H1 (cell line): ENCODE measurements around the gene BASP1. TPM values are rescaled to one million over a fixed set of nuclear protein-coding genes. Genes with fewer than 3 reads are reported as not detected.

Experiments
- CTCF ChIA-PET: fragments of 300-600 bp; sonication (Branson Sonifier 250); formaldehyde crosslinking; loops from one replicate; lab custom pipeline; 2021; ENCODE audit not compliant: partially characterized antibody; lab: Charles Lee
- POLR2A ChIA-PET: fragments of 300-600 bp; sonication (Branson Sonifier 250); formaldehyde crosslinking; loops from one replicate; lab custom pipeline; 2021; ENCODE audit warnings: inconsistent platforms; ENCODE audit not compliant: partially characterized antibody; lab: Charles Lee
- DNase-seq, 2 experiments: peaks; one replicate each; pipeline versions ENCODE4 v3.0.0 to v3.0.0-alpha.2; 2010 to 2022; ENCODE audit warnings: low spot score in 2 of 2, low read depth in 1 of 2, mixed read lengths in 1 of 2
- FAIRE-seq: peaks from 2 replicates; lab custom pipeline; 2011; peaks lifted over from hg19 to GRCh38; lab: Jason Lieb, UNC
- H2AFZ ChIP-seq: 2 replicates; pipeline ENCODE4 v1.8.1; 2012; ENCODE audit warnings: low read length, inconsistent platforms
- H2AK5ac ChIP-seq: 2 replicates; pipeline ENCODE4 v1.6.1; 2013; ENCODE audit warnings: low read depth, low read length
- H2BK120ac ChIP-seq: replicated peaks from 2 replicates; pipeline ENCODE3; 2013; ENCODE audit warnings: low read depth, low read length, inconsistent platforms
- H2BK12ac ChIP-seq: 2 replicates; pipeline ENCODE4 v1.6.1; 2013; ENCODE audit warnings: low read depth, low read length
- H2BK15ac ChIP-seq: 2 replicates; pipeline ENCODE4 v1.6.1; 2013; ENCODE audit warnings: low read length
- H2BK20ac ChIP-seq: 2 replicates; pipeline ENCODE4 v1.6.1; 2013; ENCODE audit warnings: low read length
- H2BK5ac ChIP-seq: 2 replicates; pipeline ENCODE4 v1.6.1; 2013; ENCODE audit warnings: low read depth, low read length
- H3K14ac ChIP-seq: 2 replicates; pipeline ENCODE4 v1.6.1; 2013; ENCODE audit warnings: inconsistent platforms; ENCODE audit not compliant: insufficient read length
- H3K18ac ChIP-seq: 2 replicates; pipeline ENCODE4 v1.6.1; 2013; ENCODE audit warnings: low read length; ENCODE audit errors: extremely low read depth
- H3K23ac ChIP-seq: 2 replicates; pipeline ENCODE4 v1.6.1; 2013; ENCODE audit warnings: inconsistent platforms; ENCODE audit not compliant: insufficient read length
- H3K23me2 ChIP-seq: 2 replicates; pipeline ENCODE4 v1.6.1; 2013; ENCODE audit warnings: low read depth, low read length
- H3K27ac ChIP-seq: 2 replicates; pipeline ENCODE4 v1.6.1; 2011; ENCODE audit warnings: low read depth, low read length, inconsistent platforms
- H3K27me3 ChIP-seq, 4 experiments: replicated peaks in 1 of 4; 1 replicate in 1 of 4; 2 replicates in 3 of 4; pipeline versions ENCODE4 v1.6.1 to v1.8.1; 2011 to 2013; ENCODE audit warnings: low read length in 3 of 4, mild to moderate bottlenecking in 3 of 4, inconsistent platforms in 2 of 4, mixed read lengths in 2 of 4, moderate library complexity in 1 of 4; ENCODE audit not compliant: control insufficient read depth in 3 of 4, insufficient read depth in 3 of 4; ENCODE audit errors: extremely low read depth in 1 of 4
- H3K36me3 ChIP-seq, 4 experiments: 2 replicates each; pipeline versions ENCODE4 v1.6.1 to v1.8.1; 2011 to 2013; ENCODE audit warnings: mild to moderate bottlenecking in 4 of 4, low read length in 3 of 4, moderate library complexity in 2 of 4, control low read depth in 1 of 4, inconsistent platforms in 1 of 4; ENCODE audit not compliant: insufficient read depth in 4 of 4, control insufficient read depth in 2 of 4
- H3K4ac ChIP-seq: replicated peaks from 2 replicates; pipeline ENCODE3; 2013; ENCODE audit warnings: low read length, low read depth, mixed read lengths, inconsistent platforms; ENCODE audit not compliant: insufficient read length
- H3K4me1 ChIP-seq, 4 experiments: replicated peaks in 1 of 4; 1 replicate in 1 of 4; 2 replicates in 3 of 4; pipeline versions ENCODE4 v1.6.1 to v1.8.1; 2011 to 2013; ENCODE audit warnings: low read length in 3 of 4, inconsistent platforms in 2 of 4, mixed read lengths in 1 of 4; ENCODE audit not compliant: insufficient read depth in 4 of 4, control insufficient read depth in 3 of 4
- H3K4me2 ChIP-seq, 2 experiments: 2 replicates each; pipeline versions ENCODE4 v1.6.1 to v1.8.1; 2011 to 2013; ENCODE audit warnings: low read depth in 2 of 2, low read length in 2 of 2, control low read depth in 1 of 2, inconsistent platforms in 1 of 2, mild to moderate bottlenecking in 1 of 2; ENCODE audit not compliant: insufficient read depth in 1 of 2
- H3K4me3 ChIP-seq, 4 experiments: fragments of 200-600, 300-600 bp in 1 of 4; sonication (generic), shearing (Covaris generic), sonication (Bioruptor Twin) in 1 of 4; 2 replicates each; pipeline versions ENCODE4 v1.5.1 to v1.8.1; 2011 to 2016; ENCODE audit warnings: low read length in 4 of 4, low read depth in 3 of 4, control low read depth in 2 of 4, inconsistent platforms in 2 of 4, mild to moderate bottlenecking in 2 of 4, mixed read lengths in 1 of 4, moderate library complexity in 1 of 4; ENCODE audit not compliant: insufficient read depth in 2 of 4; ENCODE audit errors: extremely low read depth in 1 of 4
- H3K56ac ChIP-seq: replicated peaks from 2 replicates; pipeline ENCODE3; 2013; ENCODE audit warnings: low read depth, mild to moderate bottlenecking, mixed read lengths, low read length, inconsistent platforms; ENCODE audit not compliant: insufficient read length
- H3K79me1 ChIP-seq: 2 replicates; pipeline ENCODE4 v1.6.1; 2013; ENCODE audit warnings: low read depth, low read length, control low read depth
- H3K79me2 ChIP-seq, 2 experiments: 2 replicates each; pipeline versions ENCODE4 v1.6.1 to v1.8.1; 2012 to 2013; ENCODE audit warnings: low read length in 2 of 2, mild to moderate bottlenecking in 2 of 2, inconsistent platforms in 1 of 2; ENCODE audit not compliant: insufficient read depth in 2 of 2, control insufficient read depth in 1 of 2
- H3K9ac ChIP-seq, 4 experiments: replicated peaks in 1 of 4; 1 replicate in 1 of 4; 2 replicates in 3 of 4; pipeline versions ENCODE4 v1.6.1 to v1.8.1; 2011 to 2013; ENCODE audit warnings: low read depth in 3 of 4, low read length in 3 of 4, control low read depth in 2 of 4, mild to moderate bottlenecking in 2 of 4, moderate library complexity in 2 of 4, inconsistent platforms in 1 of 4; ENCODE audit errors: extremely low read depth in 1 of 4
- H3K9me3 ChIP-seq, 2 experiments: 2 replicates each; pipeline versions ENCODE4 v1.6.1 to v1.8.1; 2012 to 2013; ENCODE audit warnings: mild to moderate bottlenecking in 2 of 2, moderate library complexity in 2 of 2, control low read depth in 1 of 2, inconsistent platforms in 1 of 2, low read depth in 1 of 2, low read length in 1 of 2, mixed read lengths in 1 of 2; ENCODE audit not compliant: insufficient read depth in 2 of 2
- H4K20me1 ChIP-seq, 2 experiments: replicated peaks in 1 of 2; 2 replicates each; pipeline versions ENCODE3 to v1.8.1; 2011 to 2013; ENCODE audit warnings: inconsistent platforms in 2 of 2, low read length in 2 of 2, mild to moderate bottlenecking in 1 of 2; ENCODE audit not compliant: insufficient read depth in 2 of 2, control insufficient read depth in 1 of 2
- H4K5ac ChIP-seq: 2 replicates; pipeline ENCODE4 v1.6.1; 2013; ENCODE audit warnings: low read length, low read depth, mixed read lengths, inconsistent platforms; ENCODE audit not compliant: insufficient read length
- H4K8ac ChIP-seq: 2 replicates; pipeline ENCODE4 v1.8.0; 2013; ENCODE audit warnings: mild to moderate bottlenecking, moderate library complexity, low read length, inconsistent platforms; ENCODE audit not compliant: insufficient read depth; ENCODE audit errors: extremely low read depth
- H4K91ac ChIP-seq: replicated peaks from 2 replicates; pipeline ENCODE3; 2013; ENCODE audit warnings: low read length, mixed read lengths, inconsistent platforms; ENCODE audit not compliant: insufficient read length
- EP300 ChIP-seq, 2 experiments: IDR thresholded peaks; 1 replicate in 1 of 2; 2 replicates in 1 of 2; pipeline ENCODE4 v1.6.1; 2011 to 2012; ENCODE audit warnings: low read depth in 2 of 2, low read length in 2 of 2, mild to moderate bottlenecking in 2 of 2, borderline replicate concordance in 1 of 2, inconsistent platforms in 1 of 2, moderate library complexity in 1 of 2
- MAFK ChIP-seq: IDR thresholded peaks from 2 replicates; pipeline ENCODE4 v1.6.1; 2012; ENCODE audit warnings: low read depth, mild to moderate bottlenecking, improper control_type of control experiment, low read length
- WGBS, 2 experiments: shearing (Covaris generic) in 1 of 2; methylation state at CpG; one replicate each; pipeline versions ENCODE4 v1.1.6 to v1.1.7; 2013 to 2015; ENCODE audit warnings: low lambda C conversion rate in 2 of 2, mixed read lengths in 2 of 2, inconsistent platforms in 1 of 2, low coverage in 1 of 2, missing lambda C conversion rate in 1 of 2; ENCODE audit not compliant: insufficient replicate concordance in 2 of 2, insufficient coverage in 1 of 2, insufficient read length in 1 of 2; ENCODE audit errors: extremely low coverage in 1 of 2, missing lambda C conversion rate in 1 of 2; 5-methylcytosine and 5-hydroxymethylcytosine counted together
- polyA plus RNA-seq, 7 experiments: library from polyadenylated mRNA; depleted of rRNA in 3 of 7; stranded (reverse) in 5 of 7; unstranded in 2 of 7; fragments of >200 nt in 5 of 7; fragments of 200-250 nt in 2 of 7; gene quantifications; 1 replicate in 5 of 7; 2 replicates in 1 of 7; 4 replicates in 1 of 7; pipeline versions ENCODE4 v1.2.1 to v1.2.3, GENCODE V29; 2011 to 2013; ENCODE audit warnings: missing spikeins in 2 of 7, mixed read lengths in 2 of 7
- total RNA-seq: library from RNA; stranded (reverse); fragmentation: NEBNext Ultra II Directional; extraction: Animal tissue kit (Norgen Biotek cat#: 25700); gene quantifications from 2 replicates; pipeline ENCODE4 v1.2.1, GENCODE V29; 2021

The BASP1 gene
- total and polyA plus RNA-seq, 2 of the 8 experiments (the other 6 are each of a cell fraction or from before 2014, with no cell fraction given): 95.2 to 104 TPM

- Histone ChIP-seq H3K79me2 (peaks cover 0 to 95% of the 10 kb centered on the region in 2 experiments; a peak in 2 of 4 replicates), H2BK12ac (no peak overlapping the region), H3K23me2 (no peaks in the 10 kb centered on the region), H3K4me3 (no peak overlapping the region), H2AFZ (no peak overlapping the region), H3K4me1 (peaks cover 0 to 10% (median 2%) of the 10 kb centered on the region in 4 experiments; a peak in 3 of 7 replicates), H4K8ac (no peak overlapping the region), H3K79me1 (0 out of 2 replicates have a peak, but pooled peaks cover 6% of the 10 kb centered on the region), H2AK5ac (no peak overlapping the region), H3K56ac (no peak overlapping the region), H3K9ac (no peak overlapping the region), H2BK20ac (no peak overlapping the region), H2BK5ac (no peak overlapping the region), H3K4me2 (0 out of 4 replicates have a peak overlapping the region, but pooled peaks of 1 of the 2 experiments have one; percentile 8), H3K27me3 (no peaks in the 10 kb centered on the region), H3K27ac (no peak overlapping the region), H2BK120ac (no peak overlapping the region), H3K23ac (no peak overlapping the region), H3K36me3 (peaks cover 0 to 16% (median 7%) of the 10 kb centered on the region in 4 experiments; a peak in 5 of 8 replicates), H3K18ac (no peak overlapping the region), H4K20me1 (peaks cover 0 to 5% of the 10 kb centered on the region in 2 experiments), H4K5ac (no peak overlapping the region), H2BK15ac (no peak overlapping the region), H3K4ac (no peak overlapping the region), H3K9me3 (peaks cover 4 to 6% of the 10 kb centered on the region in 2 experiments; a peak in 2 of 4 replicates), H3K14ac (no peak overlapping the region), H4K91ac (no peak overlapping the region)
- ChIA-PET CTCF (no interaction called here), POLR2A (no interaction called here)
- DNase-seq: no peak
- TF ChIP-seq MAFK (peak; percentile 67; the same call in 1 of the 2 replicates), EP300 (IDR thresholded peaks at IDR 0.05; ENCODE audit: borderline replicate concordance in 1 of 2, low read depth in 2 of 2, low read length in 2 of 2) (no peak)
- WGBS, 2 experiments: 81% methylated on average over 3 of the region's 3 CpGs; no CpG with 5 or more reads in 1 of the 2 experiments
- no peak for FAIRE-seq
These were observed 43.6 kb downstream of the BASP1 start for GRCh38 chr5:17261075-17261474.
